HuH-7 (cell line): ENCODE results near the gene TTLL8.
"Not testable (repeated sequence)": the region's sequence is repeated elsewhere in the genome, so short reads cannot be mapped to it uniquely, and the experiment has no call there.

Source experiments
- DNase-seq: peaks from one replicate; pipeline ENCODE4 v3.0.0; 2011; ENCODE audit warnings: low spot score

Gene TTLL8

GRCh38 chr22:50058061-50058905 lies at the start of gene TTLL8:
TSS of gene TTLL8 (minus strand) at chr22:50058298.
- DNase-seq: no peak

GRCh38 chr22:50107529-50107928 lies 49.4 kb upstream of the TTLL8 start:
- DNase-seq: no peak

GRCh38 chr22:50105208-50106100 lies 47.4 kb upstream of the TTLL8 start:
- DNase-seq: no peak

GRCh38 chr22:50104141-50104544 lies 46.0 kb upstream of the TTLL8 start:
- DNase-seq: no peak

- DNase-seq: no peak
Observed at GRCh38 chr22:50102946-50103345, 44.8 kb upstream of the TTLL8 start.

GRCh38 chr22:50101870-50102565 lies 43.9 kb upstream of the TTLL8 start:
- DNase-seq: no peak

- no peak for DNase-seq
Observed at GRCh38 chr22:50098052-50098451, 40.0 kb upstream of the TTLL8 start.

- no peak for DNase-seq
Observed at GRCh38 chr22:50092342-50092741, 34.2 kb upstream of the TTLL8 start.

- DNase-seq: no peak
Observed at GRCh38 chr22:50091092-50091768, 33.1 kb upstream of the TTLL8 start.

GRCh38 chr22:50090412-50090714 lies 32.3 kb upstream of the TTLL8 start:
- DNase-seq: no peak

GRCh38 chr22:50089682-50090411 lies 31.7 kb upstream of the TTLL8 start, which contains the start of gene MOV10L1:
TSS of gene MOV10L1 (plus strand) at chr22:50090006. CDS start at chr22:50090089, 83 bp downstream.
- DNase-seq: no peak

- no peak for DNase-seq
Observed at GRCh38 chr22:50089231-50089630, 31.1 kb upstream of the TTLL8 start.

GRCh38 chr22:50088096-50088495 lies 30.0 kb upstream of the TTLL8 start:
- DNase-seq: no peak

- DNase-seq: no peak
Observed at GRCh38 chr22:50087646-50088045, 29.5 kb upstream of the TTLL8 start.

GRCh38 chr22:50086975-50087374 lies 28.9 kb upstream of the TTLL8 start:
- not testable (repeated sequence) for DNase-seq

- no peak for DNase-seq
Observed at GRCh38 chr22:50086526-50086925, 28.4 kb upstream of the TTLL8 start.

- DNase-seq: no peak
Observed at GRCh38 chr22:50085211-50085972, 27.3 kb upstream of the TTLL8 start, which contains the start of gene MLC1. TSS of gene MLC1 (minus strand) at chr22:50085426. CDS start at chr22:50084902, 524 bp downstream.

GRCh38 chr22:50084614-50085021 lies 26.5 kb upstream of the TTLL8 start:
- no peak for DNase-seq

- DNase-seq: no peak
Observed at GRCh38 chr22:50084080-50084477, 26.0 kb upstream of the TTLL8 start.

GRCh38 chr22:50083462-50084079 lies 25.5 kb upstream of the TTLL8 start:
- DNase-seq: no peak
